Testis (tissue), 2 donors: ENCODE data around the gene PPP4R1.

Experiments
- CTCF ChIP-seq, 3 experiments: fragments of 450-650 bp in 2 of 3; fragments of 200-600 bp in 1 of 3; sonication (generic) in 1 of 3; IDR thresholded peaks; one replicate each; pipeline ENCODE4 v1.5.1; 2016 to 2019; ENCODE audit warnings: antibody characterized with exemption in 3 of 3, mild to moderate bottlenecking in 2 of 3, moderate library complexity in 1 of 3
- POLR2A ChIP-seq: fragments of 450-650 bp; IDR thresholded peaks from one replicate; pipeline ENCODE4 v1.6.1; 2017; ENCODE audit warnings: antibody characterized with exemption, mild to moderate bottlenecking, moderate library complexity

DNA sequence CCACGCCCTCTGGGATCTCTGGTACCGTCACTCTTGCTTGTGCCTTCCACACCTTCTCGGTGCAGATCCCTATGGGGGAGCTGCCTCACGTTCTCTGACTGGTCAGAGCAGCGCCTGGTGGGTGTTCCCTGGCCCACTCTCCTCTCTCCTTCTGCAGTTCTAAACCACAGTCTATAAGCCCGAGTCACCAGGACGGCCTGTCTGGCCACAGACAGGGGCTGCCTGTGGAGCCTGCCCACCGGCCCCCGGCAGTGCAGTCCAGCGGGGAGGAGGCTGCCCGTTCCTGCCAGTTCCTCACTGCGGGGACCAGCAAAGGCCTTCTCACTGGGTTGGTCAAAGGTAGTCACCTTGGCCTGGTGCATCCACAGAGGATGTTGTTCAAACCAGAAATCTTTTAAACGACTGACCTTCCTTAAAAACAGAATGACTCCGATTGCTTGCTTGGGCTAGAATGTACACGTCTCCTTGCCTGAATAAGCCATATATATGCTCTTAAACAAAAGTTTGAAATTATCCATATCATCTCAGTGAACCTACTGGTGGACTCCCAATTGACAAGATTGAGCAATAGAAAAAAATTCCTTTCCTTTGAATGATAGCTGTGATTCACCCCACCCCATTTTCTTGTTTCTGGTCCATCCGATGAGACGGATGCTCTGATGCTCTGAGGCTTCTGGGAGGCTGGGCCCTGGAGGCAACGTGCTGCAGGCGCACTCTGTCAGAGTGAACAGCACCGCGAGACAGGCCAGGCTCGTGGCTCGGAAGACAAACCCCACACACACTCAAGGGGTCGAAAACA is 77.8 kb downstream of the PPP4R1 start:
- TF ChIP-seq CTCF (IDR thresholded peaks at IDR 0.05), result no peak
- TF ChIP-seq POLR2A, result no peak
